DOHH2 (cell line): ENCODE measurements around the gene XYLT2.

ENCODE experiments used
- H3F3A ChIP-seq: fragments of 200-600 bp; sonication (generic), shearing (Covaris generic); 2 replicates; pipeline ENCODE4 v1.6.0; 2016; ENCODE audit warnings: antibody characterized with exemption, mild to moderate bottlenecking; ENCODE audit not compliant: control insufficient read depth, insufficient read depth
- H3K27ac ChIP-seq: fragments of 200-600 bp; sonication (generic); 2 replicates; pipeline ENCODE4 v1.5.1; 2014; ENCODE audit warnings: low read depth, mild to moderate bottlenecking, low read length, moderate library complexity
- H3K27me3 ChIP-seq: fragments of 200-600 bp; sonication (generic); 2 replicates; pipeline ENCODE4 v1.6.1; 2014; ENCODE audit warnings: mild to moderate bottlenecking, low read length, mixed read lengths; ENCODE audit not compliant: control insufficient read depth
- H3K36me3 ChIP-seq: fragments of 200-600 bp; sonication (generic); 2 replicates; pipeline ENCODE4 v1.6.1; 2014; ENCODE audit warnings: mild to moderate bottlenecking, low read length, moderate library complexity, mixed read lengths; ENCODE audit not compliant: control insufficient read depth
- H3K4me1 ChIP-seq: fragments of 200-600 bp; sonication (generic); 2 replicates; pipeline ENCODE4 v1.6.1; 2014; ENCODE audit warnings: mild to moderate bottlenecking, low read length, mixed read lengths; ENCODE audit not compliant: control insufficient read depth
- H3K4me2 ChIP-seq: fragments of 200-600 bp; sonication (generic); 2 replicates; pipeline ENCODE4 v1.6.0; 2014; ENCODE audit warnings: mild to moderate bottlenecking, low read length, moderate library complexity
- H3K4me3 ChIP-seq: fragments of 200-600 bp; sonication (generic); 2 replicates; pipeline ENCODE4 v1.5.1; 2014; ENCODE audit warnings: mild to moderate bottlenecking, low read length, mixed read lengths
- H3K79me2 ChIP-seq: fragments of 200-600 bp; sonication (generic); 2 replicates; pipeline ENCODE4 v1.6.1; 2014; ENCODE audit warnings: mild to moderate bottlenecking, low read length, mixed read lengths; ENCODE audit not compliant: control insufficient read depth
- H3K9me2 ChIP-seq: fragments of 200-600 bp; sonication (generic); replicated peaks from 2 replicates; pipeline ENCODE4 v1.6.1; 2014; ENCODE audit warnings: mild to moderate bottlenecking, low read length, mixed read lengths; ENCODE audit not compliant: control insufficient read depth
- H3K9me3 ChIP-seq: fragments of 200-600 bp; sonication (generic); 2 replicates; pipeline ENCODE4 v1.6.1; 2014; ENCODE audit warnings: antibody characterized with exemption, low read length, mixed read lengths; ENCODE audit not compliant: control insufficient read depth, insufficient read depth
- H4K20me1 ChIP-seq: fragments of 200-600 bp; sonication (generic); 2 replicates; pipeline ENCODE4 v1.6.0; 2014; ENCODE audit warnings: low read depth, mild to moderate bottlenecking, antibody characterized with exemption, low read length, moderate library complexity; ENCODE audit not compliant: control insufficient read depth, insufficient read depth
- EZH2phosphoT487 ChIP-seq: fragments of 200-600 bp; sonication (generic); IDR thresholded peaks from 2 replicates; pipeline ENCODE4 v1.6.1; 2017; ENCODE audit warnings: borderline replicate concordance, mild to moderate bottlenecking, antibody characterized with exemption, low read length, moderate library complexity, mixed read lengths
- TF ChIP-seq, protein P1 (sequence below): fragments of 200-600 bp; sonication (generic); IDR thresholded peaks from one replicate; pipeline ENCODE4 v1.5.1; 2014; ENCODE audit warnings: antibody characterized with exemption, mild to moderate bottlenecking, low read depth, low read length; ENCODE audit not compliant: poor library complexity, severe bottlenecking

The XYLT2 gene

DNA sequence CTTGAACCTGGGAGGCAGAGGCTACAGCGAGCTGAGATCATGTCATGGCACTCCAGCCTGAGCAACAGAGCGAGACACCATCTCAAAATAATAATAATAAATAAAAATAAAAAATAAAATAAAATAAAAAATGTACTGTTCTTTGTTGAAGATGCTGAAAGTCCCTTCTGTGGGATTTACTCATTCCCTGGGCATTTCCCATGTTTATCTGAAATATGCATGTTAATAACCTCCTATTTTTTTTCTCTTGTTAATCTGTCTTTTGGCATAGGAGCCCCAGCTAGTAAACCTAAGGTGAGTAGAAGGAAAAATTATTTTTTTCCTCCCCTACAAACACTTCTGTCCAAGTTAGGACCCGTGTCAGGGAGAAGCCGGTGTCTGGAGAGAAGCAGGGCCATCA lies 37.3 kb upstream of the XYLT2 start:
- TF ChIP-seq EZH2phosphoT487, result no peak
- TF ChIP-seq, protein P1, sequence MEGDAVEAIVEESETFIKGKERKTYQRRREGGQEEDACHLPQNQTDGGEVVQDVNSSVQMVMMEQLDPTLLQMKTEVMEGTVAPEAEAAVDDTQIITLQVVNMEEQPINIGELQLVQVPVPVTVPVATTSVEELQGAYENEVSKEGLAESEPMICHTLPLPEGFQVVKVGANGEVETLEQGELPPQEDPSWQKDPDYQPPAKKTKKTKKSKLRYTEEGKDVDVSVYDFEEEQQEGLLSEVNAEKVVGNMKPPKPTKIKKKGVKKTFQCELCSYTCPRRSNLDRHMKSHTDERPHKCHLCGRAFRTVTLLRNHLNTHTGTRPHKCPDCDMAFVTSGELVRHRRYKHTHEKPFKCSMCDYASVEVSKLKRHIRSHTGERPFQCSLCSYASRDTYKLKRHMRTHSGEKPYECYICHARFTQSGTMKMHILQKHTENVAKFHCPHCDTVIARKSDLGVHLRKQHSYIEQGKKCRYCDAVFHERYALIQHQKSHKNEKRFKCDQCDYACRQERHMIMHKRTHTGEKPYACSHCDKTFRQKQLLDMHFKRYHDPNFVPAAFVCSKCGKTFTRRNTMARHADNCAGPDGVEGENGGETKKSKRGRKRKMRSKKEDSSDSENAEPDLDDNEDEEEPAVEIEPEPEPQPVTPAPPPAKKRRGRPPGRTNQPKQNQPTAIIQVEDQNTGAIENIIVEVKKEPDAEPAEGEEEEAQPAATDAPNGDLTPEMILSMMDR, result no peak
- H3K27ac ChIP-seq, result no peak overlapping the region
- H3K9me3 ChIP-seq, result no peaks in the 10 kb centered on the region
- peaks cover 49% of the 10 kb centered on the region for H3K27me3 ChIP-seq
- no peaks in the 10 kb centered on the region for H3F3A ChIP-seq
- H3K4me3 ChIP-seq, result no peak overlapping the region
- H4K20me1 ChIP-seq, result no peaks in the 10 kb centered on the region
- H3K36me3 ChIP-seq, result no peaks in the 10 kb centered on the region
- H3K4me1 ChIP-seq, result no peaks in the 10 kb centered on the region
- H3K79me2 ChIP-seq, result no peaks in the 10 kb centered on the region
- no peaks in the 10 kb centered on the region for H3K9me2 ChIP-seq
- no peak overlapping the region for H3K4me2 ChIP-seq

DNA sequence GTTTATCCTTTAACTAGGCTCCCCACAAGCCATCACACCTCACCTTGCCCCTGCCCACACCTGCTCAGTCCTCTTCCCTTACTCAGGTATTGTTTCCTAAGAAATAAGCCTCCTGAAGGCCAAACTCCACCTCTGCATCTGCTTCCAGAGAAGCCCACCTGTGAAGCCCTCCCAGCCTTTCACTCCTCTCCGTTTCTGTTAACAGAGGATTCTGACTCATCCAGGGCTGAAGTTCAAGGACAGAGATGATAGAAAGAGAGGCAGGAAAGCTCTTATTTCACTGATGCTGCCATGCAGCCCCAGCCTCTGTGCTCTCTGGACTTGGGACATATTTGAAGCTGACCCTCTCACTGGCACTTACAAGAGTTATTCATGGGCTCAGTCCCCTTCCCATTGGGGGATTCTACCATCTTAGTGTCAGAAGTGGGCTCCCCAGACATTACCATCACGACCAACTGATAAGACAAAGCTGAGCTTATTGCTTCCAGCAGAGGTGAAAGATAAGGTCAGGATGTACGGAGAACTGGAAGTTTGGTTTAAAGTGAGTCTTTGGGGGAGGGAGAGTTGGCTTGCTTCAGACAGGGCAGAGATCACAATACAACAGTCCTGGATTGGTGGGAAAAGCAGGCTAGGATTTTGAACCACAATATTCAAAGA lies 35.3 kb upstream of the XYLT2 start:
- H3K27me3 ChIP-seq, result peaks cover 48% of the 10 kb centered on the region
- no peaks in the 10 kb centered on the region for H3F3A ChIP-seq
- H4K20me1 ChIP-seq, result no peaks in the 10 kb centered on the region
- no peaks in the 10 kb centered on the region for H3K9me3 ChIP-seq
- no peaks in the 10 kb centered on the region for H3K36me3 ChIP-seq
- H3K4me1 ChIP-seq, result no peaks in the 10 kb centered on the region
- H3K4me2 ChIP-seq, result no peak overlapping the region
- no peak overlapping the region for H3K4me3 ChIP-seq
- H3K79me2 ChIP-seq, result no peaks in the 10 kb centered on the region
- H3K9me2 ChIP-seq, result no peaks in the 10 kb centered on the region
- no peak overlapping the region for H3K27ac ChIP-seq
- TF ChIP-seq EZH2phosphoT487, result no peak
- TF ChIP-seq, protein P1, result no peak

DNA sequence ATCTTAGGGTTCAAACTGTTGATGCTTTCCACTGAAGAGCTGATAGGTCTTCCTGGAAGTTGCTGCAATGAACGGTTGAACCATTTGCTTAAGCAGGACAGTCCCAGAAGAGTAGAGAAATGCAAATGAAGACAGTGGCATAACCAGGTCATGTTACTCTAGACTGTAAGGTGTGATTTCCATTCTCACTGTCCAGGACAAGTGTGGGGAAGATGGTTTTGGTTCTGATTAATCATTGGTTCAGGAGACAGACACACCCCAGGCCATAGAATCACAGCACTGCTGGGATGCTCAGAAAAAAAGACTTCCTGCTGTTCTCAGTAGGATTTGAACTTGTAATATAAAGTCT lies 34.8 kb upstream of the XYLT2 start:
- no peaks in the 10 kb centered on the region for H3F3A ChIP-seq
- no peak overlapping the region for H3K4me3 ChIP-seq
- H3K27me3 ChIP-seq, result peaks cover 49% of the 10 kb centered on the region
- H3K4me2 ChIP-seq, result no peak overlapping the region
- no peak for TF ChIP-seq EZH2phosphoT487
- TF ChIP-seq, protein P1, result no peak
- H3K36me3 ChIP-seq, result no peaks in the 10 kb centered on the region
- no peaks in the 10 kb centered on the region for H3K9me2 ChIP-seq
- H3K4me1 ChIP-seq, result no peaks in the 10 kb centered on the region
- no peaks in the 10 kb centered on the region for H3K79me2 ChIP-seq
- no peaks in the 10 kb centered on the region for H4K20me1 ChIP-seq
- H3K9me3 ChIP-seq, result no peaks in the 10 kb centered on the region
- no peak overlapping the region for H3K27ac ChIP-seq

DNA sequence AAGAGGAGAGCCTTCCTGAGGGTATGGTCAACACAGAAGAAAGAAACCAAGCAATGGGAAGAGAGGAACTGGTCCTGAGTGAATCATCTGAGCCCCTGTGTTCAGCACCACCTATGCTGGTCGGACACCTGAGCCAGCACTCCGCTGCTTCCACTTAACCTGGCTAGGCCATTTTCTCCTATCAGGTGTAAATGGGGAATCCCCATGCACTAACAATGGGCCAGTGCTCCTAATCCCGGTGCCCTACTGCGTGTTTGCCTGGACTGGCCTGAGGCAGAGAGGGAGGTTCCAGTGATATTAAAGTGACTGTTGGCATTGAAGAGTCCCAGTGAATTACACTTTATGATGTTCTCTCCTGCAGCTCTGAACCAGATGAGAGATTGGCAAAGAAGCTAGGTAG lies 34.4 kb upstream of the XYLT2 start:
- no peak overlapping the region for H3K4me3 ChIP-seq
- H3K36me3 ChIP-seq, result no peaks in the 10 kb centered on the region
- TF ChIP-seq, protein P1, result no peak
- no peak for TF ChIP-seq EZH2phosphoT487
- H3K9me2 ChIP-seq, result no peaks in the 10 kb centered on the region
- no peaks in the 10 kb centered on the region for H3F3A ChIP-seq
- no peaks in the 10 kb centered on the region for H4K20me1 ChIP-seq
- no peak overlapping the region for H3K4me2 ChIP-seq
- no peaks in the 10 kb centered on the region for H3K4me1 ChIP-seq
- no peak overlapping the region for H3K27ac ChIP-seq
- H3K9me3 ChIP-seq, result no peaks in the 10 kb centered on the region
- no peaks in the 10 kb centered on the region for H3K79me2 ChIP-seq
- H3K27me3 ChIP-seq, result peaks cover 47% of the 10 kb centered on the region
